Spleen (tissue), 11 donors: Measurements from ENCODE around the gene NKTR. TPM values are rescaled to one million over a fixed set of nuclear protein-coding genes. Genes with fewer than 3 reads are reported as not detected.

Source experiments
- DNase-seq: peaks from one replicate; pipeline ENCODE4 v3.0.0-alpha.2; 2020
- H3K27ac ChIP-seq, 8 donors: fragments of 200-600 bp; sonication (generic) in 7 of 8; 1 replicate in 4 of 8; 2 replicates in 4 of 8; pipeline versions ENCODE4 v1.5.0 to v1.8.0; 2016 to 2021; ENCODE audit warnings: inconsistent platforms in 4 of 8, mild to moderate bottlenecking in 4 of 8, moderate library complexity in 1 of 8
- H3K27me3 ChIP-seq, 7 donors: fragments of 200-600 bp; sonication (generic) in 6 of 7; replicated peaks in 1 of 7; 1 replicate in 4 of 7; 2 replicates in 3 of 7; pipeline versions ENCODE4 v1.5.0 to v1.8.0; 2016 to 2021; ENCODE audit warnings: inconsistent platforms in 3 of 7, mild to moderate bottlenecking in 1 of 7
- H3K36me3 ChIP-seq, 6 donors: fragments of 200-600 bp; sonication (generic) in 5 of 6; 1 replicate in 4 of 6; 2 replicates in 2 of 6; pipeline versions ENCODE4 v1.5.0 to v1.8.0; 2016 to 2021; ENCODE audit warnings: inconsistent platforms in 2 of 6
- H3K4me1 ChIP-seq, 6 donors: fragments of 200-600 bp; sonication (generic) in 5 of 6; 1 replicate in 3 of 6; 2 replicates in 3 of 6; pipeline versions ENCODE4 v1.5.0 to v1.8.0; 2016 to 2021; ENCODE audit warnings: inconsistent platforms in 3 of 6
- H3K4me3 ChIP-seq, 8 donors: fragments of 200-600 bp; sonication (generic) in 7 of 8; 1 replicate in 4 of 8; 2 replicates in 4 of 8; pipeline versions ENCODE4 v1.5.0 to v1.8.0; 2016 to 2021; ENCODE audit warnings: inconsistent platforms in 4 of 8, mild to moderate bottlenecking in 4 of 8, moderate library complexity in 2 of 8
- H3K9me3 ChIP-seq, 8 donors: fragments of 200-600 bp; sonication (generic) in 7 of 8; 1 replicate in 4 of 8; 2 replicates in 4 of 8; pipeline versions ENCODE4 v1.5.0 to v1.8.0; 2016 to 2021; ENCODE audit warnings: inconsistent platforms in 4 of 8
- POLR2A ChIP-seq, 3 donors: fragments of 450-650 bp; IDR thresholded peaks; one replicate each; pipeline ENCODE4 v1.5.1; 2017; ENCODE audit warnings: antibody characterized with exemption in 3 of 3, mild to moderate bottlenecking in 1 of 3
- POLR2AphosphoS5 ChIP-seq, 3 donors: sonication (generic); formaldehyde crosslinking; IDR thresholded peaks; one replicate each; pipeline ENCODE4 v1.5.1; 2017; ENCODE audit warnings: antibody characterized with exemption in 3 of 3
- WGBS, 5 donors: extraction: QIAGEN DNeasy Blood & Tissue Kit in 3 of 5; methylation state at CpG; one replicate each; pipeline versions ENCODE4 v1.1.5 to v1.1.7; 2013 to 2018; 5-methylcytosine and 5-hydroxymethylcytosine counted together
- intact Hi-C: fragments of 100-400 bp; cut with DNase I; formaldehyde crosslinking; loops from one replicate; pipeline ENCODE4 v1.15.0; 2023; ENCODE audit warnings: low total_unique reads
- polyA plus RNA-seq, 3 donors: library from polyadenylated mRNA; stranded (reverse); fragments of 200-250 nt; gene quantifications; one replicate each; pipeline ENCODE4 v1.2.1, GENCODE V29; 2013
- total RNA-seq, 7 donors: library from RNA; depleted of rRNA in 3 of 7; stranded (reverse); fragments of >200 nt in 3 of 7; fragmentation: NEBNext Ultra II Directional in 4 of 7; extraction: Animal tissue kit (Norgen Biotek cat#: 25700) in 4 of 7; gene quantifications; one replicate each; pipeline versions ENCODE4 v1.1.0 to v1.2.1, GENCODE V29; 2016 to 2021
- TF ChIP-seq, protein P1 (sequence below), 11 experiments: fragments of 200-600 bp in 7 of 11; fragments of 450-650 bp in 4 of 11; sonication (generic) in 4 of 11; IDR thresholded peaks in 8 of 11; conservative IDR thresholded peaks in 3 of 11; 1 replicate in 7 of 11; 2 replicates in 4 of 11; pipeline versions ENCODE4 v1.4.0 to v1.8.0; 2016 to 2021; ENCODE audit warnings: antibody characterized with exemption in 11 of 11, inconsistent platforms in 4 of 11, mild to moderate bottlenecking in 1 of 11
- donor health status: healthy with polysubstance abuse.
- donor health status: DM: no; HTN: no; CAD: no; lungs with moderate emphysema.
- donor health status: DM: no; HTN: no; CAD: no.
- donor health status: Bipolar disorder and iron deficiency.
- donor health status: healthy.
- donor health status: DM: no; HTN: no; CAD: no.
- donor health status: DM: yes; HTN: yes; CAD: no.

NKTR gene
- total and polyA plus RNA-seq, 10 donors, result 19.9 to 258 (median 140) TPM

GRCh38 chr3:42692667-42693529, 92.4 kb downstream of the NKTR start:
- intact Hi-C loops, result no loop called here
- Histone ChIP-seq H3K27ac (no peak overlapping the region), H3K27me3 (peaks cover 0 to 15% (median 0%) of the 10 kb centered on the region in 7 donors), H3K36me3 (no peaks in the 10 kb centered on the region), H3K9me3 (no peaks in the 10 kb centered on the region), H3K4me3 (no peak overlapping the region), H3K4me1 (no peaks in the 10 kb centered on the region)
- TF ChIP-seq, protein P1, sequence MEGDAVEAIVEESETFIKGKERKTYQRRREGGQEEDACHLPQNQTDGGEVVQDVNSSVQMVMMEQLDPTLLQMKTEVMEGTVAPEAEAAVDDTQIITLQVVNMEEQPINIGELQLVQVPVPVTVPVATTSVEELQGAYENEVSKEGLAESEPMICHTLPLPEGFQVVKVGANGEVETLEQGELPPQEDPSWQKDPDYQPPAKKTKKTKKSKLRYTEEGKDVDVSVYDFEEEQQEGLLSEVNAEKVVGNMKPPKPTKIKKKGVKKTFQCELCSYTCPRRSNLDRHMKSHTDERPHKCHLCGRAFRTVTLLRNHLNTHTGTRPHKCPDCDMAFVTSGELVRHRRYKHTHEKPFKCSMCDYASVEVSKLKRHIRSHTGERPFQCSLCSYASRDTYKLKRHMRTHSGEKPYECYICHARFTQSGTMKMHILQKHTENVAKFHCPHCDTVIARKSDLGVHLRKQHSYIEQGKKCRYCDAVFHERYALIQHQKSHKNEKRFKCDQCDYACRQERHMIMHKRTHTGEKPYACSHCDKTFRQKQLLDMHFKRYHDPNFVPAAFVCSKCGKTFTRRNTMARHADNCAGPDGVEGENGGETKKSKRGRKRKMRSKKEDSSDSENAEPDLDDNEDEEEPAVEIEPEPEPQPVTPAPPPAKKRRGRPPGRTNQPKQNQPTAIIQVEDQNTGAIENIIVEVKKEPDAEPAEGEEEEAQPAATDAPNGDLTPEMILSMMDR (IDR thresholded peaks at IDR 0.05 in 8 of 11, conservative IDR thresholded peaks at IDR 0.05 in 3 of 11), result no peak
- TF ChIP-seq POLR2AphosphoS5 (IDR thresholded peaks at IDR 0.05), result no peak
- no peak for TF ChIP-seq POLR2A (IDR thresholded peaks at IDR 0.05)
- 85 to 90% (median 87%) methylated on average over 17 of the region's 17 CpGs for WGBS, 5 donors
- DNase-seq, result peak; percentile 60

- Histone ChIP-seq H3K4me3 (no peak overlapping the region), H3K27ac (no peak overlapping the region), H3K9me3 (no peaks in the 10 kb centered on the region), H3K36me3 (no peaks in the 10 kb centered on the region), H3K27me3 (peaks cover 0 to 14% (median 0%) of the 10 kb centered on the region in 7 donors), H3K4me1 (no peaks in the 10 kb centered on the region)
- no peak for DNase-seq
- 68 to 77% (median 76%) methylated on average over 4 of the region's 4 CpGs for WGBS, 5 donors
- intact Hi-C loops, result no loop called here
- TF ChIP-seq POLR2A (IDR thresholded peaks at IDR 0.05) (no peak), POLR2AphosphoS5 (IDR thresholded peaks at IDR 0.05) (no peak)
These were observed 93.0 kb downstream of the NKTR start for GRCh38 chr3:42693530-42693930.

GRCh38 chr3:42694366-42694765, 93.9 kb downstream of the NKTR start:
- no peaks in the 10 kb centered on the region for H3K9me3 ChIP-seq
- no peak overlapping the region for H3K4me3 ChIP-seq
- no peaks in the 10 kb centered on the region for H3K4me1 ChIP-seq
- no peak for TF ChIP-seq POLR2AphosphoS5 (IDR thresholded peaks at IDR 0.05)
- TF ChIP-seq, protein P1 (IDR thresholded peaks at IDR 0.05 in 8 of 11, conservative IDR thresholded peaks at IDR 0.05 in 3 of 11), result no peak
- no peak for TF ChIP-seq POLR2A (IDR thresholded peaks at IDR 0.05)
- no peak for DNase-seq
- H3K27me3 ChIP-seq, result peaks cover 0 to 14% (median 0%) of the 10 kb centered on the region in 7 donors
- no peaks in the 10 kb centered on the region for H3K36me3 ChIP-seq
- H3K27ac ChIP-seq, result no peak overlapping the region
- intact Hi-C loops, result no loop called here

DNA sequence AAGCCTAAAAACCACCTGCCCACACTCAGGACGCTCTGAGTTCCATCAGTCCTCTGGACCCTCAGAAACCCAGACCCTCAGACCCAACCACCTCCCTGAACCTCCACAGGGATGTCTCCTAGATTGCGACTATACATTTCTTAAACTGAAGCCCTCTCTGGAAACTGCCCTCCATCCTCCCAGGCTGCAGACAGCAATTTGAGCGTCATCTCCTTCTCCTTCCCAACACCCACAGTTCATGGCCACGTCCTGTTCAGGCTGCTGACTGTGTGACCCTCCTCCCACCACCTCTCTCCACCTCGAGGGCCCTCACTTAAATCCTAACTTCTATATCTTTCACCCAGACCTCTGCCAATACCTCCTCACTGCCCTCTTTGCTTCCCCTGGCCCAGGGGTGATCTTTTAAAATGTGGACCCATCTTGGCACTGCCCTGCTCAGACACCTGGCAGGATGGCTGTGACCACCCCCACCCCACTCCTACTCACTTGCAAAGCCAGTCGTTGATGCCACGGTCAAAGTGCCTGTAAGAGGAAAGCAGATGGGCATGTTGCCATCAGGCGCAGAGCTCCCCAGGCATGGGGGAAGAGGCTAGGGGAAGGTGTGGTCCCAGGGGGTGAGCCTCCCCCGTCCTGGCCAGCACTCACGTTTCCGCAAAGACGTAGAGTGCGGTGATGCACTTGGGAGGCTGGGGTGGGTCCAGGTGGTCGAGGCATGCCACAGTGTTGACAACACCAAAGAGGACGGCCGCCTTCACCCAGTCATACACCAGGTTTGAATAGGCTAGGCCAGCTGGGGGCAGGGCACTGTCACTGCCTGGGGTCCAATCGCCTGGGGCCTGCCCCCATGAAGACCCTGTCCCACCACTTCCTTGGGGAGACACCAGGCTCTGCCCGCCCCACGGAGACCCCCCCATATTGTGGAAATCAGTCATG, 96.1 kb downstream of the NKTR start:
- no peak overlapping the region for H3K27ac ChIP-seq
- no peak for DNase-seq
- H3K36me3 ChIP-seq, result no peaks in the 10 kb centered on the region
- intact Hi-C loops, result no loop called here
- H3K4me3 ChIP-seq, result no peak overlapping the region
- H3K27me3 ChIP-seq, result peaks cover 0 to 25% (median 0%) of the 10 kb centered on the region in 7 donors
- H3K9me3 ChIP-seq, result no peaks in the 10 kb centered on the region
- H3K4me1 ChIP-seq, result peaks cover 0 to 4% (median 0%) of the 10 kb centered on the region in 6 donors
- WGBS, 5 donors, result 65 to 77% (median 75%) methylated on average over 17 to 19 of the region's 19 CpGs
- TF ChIP-seq POLR2A (IDR thresholded peaks at IDR 0.05) (no peak), POLR2AphosphoS5 (IDR thresholded peaks at IDR 0.05) (no peak)
- TF ChIP-seq, protein P1 (IDR thresholded peaks at IDR 0.05 in 8 of 11, conservative IDR thresholded peaks at IDR 0.05 in 3 of 11), result no peak
